Fibroblast of skin of back (primary cell): ENCODE measurements around the gene DMXL2.
A peak's percentile ranks its signal among the peaks of the same experiment; 100 is the strongest.

Source experiments
- DNase-seq: peaks from one replicate; pipeline ENCODE4 v3.0.0-alpha.2; 2013

Gene DMXL2

DNA sequence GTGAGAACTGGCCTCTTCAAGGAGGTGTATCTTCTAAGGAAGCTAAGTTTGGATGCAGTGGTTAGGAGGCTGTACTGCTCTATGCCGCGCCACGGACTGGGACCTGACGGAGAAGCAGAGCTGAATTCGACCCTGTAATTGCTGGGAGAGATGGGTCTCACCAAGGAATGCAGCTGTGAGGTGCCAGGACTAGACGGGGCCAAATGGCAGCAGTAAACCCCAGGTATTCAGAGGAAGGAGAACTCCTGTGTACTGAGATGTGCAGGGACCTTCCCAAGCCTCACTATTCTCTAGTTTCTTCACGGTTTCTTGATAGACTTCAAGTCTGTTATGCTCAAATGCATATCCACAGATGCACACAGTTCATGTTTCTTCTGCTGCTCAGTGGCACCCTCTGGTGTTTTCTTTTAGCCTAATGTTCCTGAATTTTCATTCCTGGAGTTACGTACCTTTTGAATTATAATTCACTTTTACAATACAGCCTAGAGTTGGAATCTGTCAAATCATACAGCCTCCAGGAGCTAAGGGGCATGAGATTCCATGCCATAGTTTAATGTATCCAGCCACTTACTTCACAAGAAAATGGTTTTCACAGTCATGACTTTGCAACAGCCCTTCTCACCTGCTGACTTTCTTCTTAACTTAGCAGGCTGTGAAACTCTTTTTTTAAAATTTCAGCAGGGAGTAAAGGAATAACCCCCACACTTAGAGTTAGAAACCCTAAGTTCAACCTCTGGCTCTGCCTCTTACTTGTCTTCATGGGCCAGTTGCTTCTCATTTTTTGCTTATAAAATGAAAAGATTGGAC is 219.3 kb downstream of the DMXL2 start:
- DNase-seq = peak; percentile 33

- peak; percentile 31 for DNase-seq
Observed at GRCh38 chr15:51401872-51402517, 220.6 kb downstream of the DMXL2 start.

- DNase-seq = no peak
Observed at GRCh38 chr15:51401051-51401780, 221.4 kb downstream of the DMXL2 start.

- no peak for DNase-seq
Observed at GRCh38 chr15:51398626-51399025, 223.9 kb downstream of the DMXL2 start.
